ENCODE data around the gene SLC25A22.

GRCh38 chr11:836700-837099 lies 38.6 kb upstream of the SLC25A22 start:
- TF ChIP-seq CTCF (IDR thresholded peaks at IDR 0.05): no peak
- no peak for TF ChIP-seq POLR2AphosphoS5 (IDR thresholded peaks at IDR 0.05)
